ENCODE data around the gene ATP8A2. TPM values are rescaled to one million over a fixed set of nuclear protein-coding genes. Genes with fewer than 3 reads are reported as not detected.

The ATP8A2 gene
- total RNA-seq, 1 experiment from 2014 or later = 5.2 TPM

- no peak for TF ChIP-seq EMX1 (CRISPR knock-in tag; IDR thresholded peaks at IDR 0.05)
- TF ChIP-seq NR1H2 (CRISPR knock-in tag; IDR thresholded peaks at IDR 0.05) = no peak
- no peak for TF ChIP-seq ZNF512 (CRISPR knock-in tag; IDR thresholded peaks at IDR 0.05; ENCODE audit: borderline replicate concordance)
- no peak for TF ChIP-seq FOXP4 (CRISPR knock-in tag; IDR thresholded peaks at IDR 0.05)
- TF ChIP-seq ATF6 (CRISPR knock-in tag; IDR thresholded peaks at IDR 0.05) = no peak
- TF ChIP-seq GTF2I (CRISPR knock-in tag; conservative IDR thresholded peaks at IDR 0.05) = no peak
- TF ChIP-seq JUN (CRISPR knock-in tag; IDR thresholded peaks at IDR 0.05) = no peak
- TF ChIP-seq MYBL2 (CRISPR knock-in tag; IDR thresholded peaks at IDR 0.05) = no peak
- TF ChIP-seq IRF1 (CRISPR knock-in tag; IDR thresholded peaks at IDR 0.05) = no peak
These were observed 317.8 kb downstream of the ATP8A2 start (continued) for GRCh38 chr13:25689539-25689938.

- Mint-ChIP-seq H3K9me3 (peaks cover 6% of the 10 kb centered on the region), H3K4me1 (peaks cover 10% of the 10 kb centered on the region), H3K4me3 (no peak overlapping the region), H3K27me3 (ENCODE audit: low read depth) (no peaks in the 10 kb centered on the region), H3K27ac (no peak overlapping the region), H3K36me3 (no peaks in the 10 kb centered on the region; the same call in 1 of the 2 replicates)
- ChIA-PET CTCF (no interaction called here), POLR2A (no interaction called here)
- no peak for DNase-seq (ENCODE audit: low spot score)
- ATAC-seq = no peak
- TF ChIP-seq SMAD4 (CRISPR knock-in tag; IDR thresholded peaks at IDR 0.05) = no peak
- TF ChIP-seq ZSCAN18 (CRISPR knock-in tag; IDR thresholded peaks at IDR 0.05) = no peak
- no peak for TF ChIP-seq TCF7 (CRISPR knock-in tag; IDR thresholded peaks at IDR 0.05; ENCODE audit: low read depth)
- no peak for TF ChIP-seq IRF2 (CRISPR knock-in tag; IDR thresholded peaks at IDR 0.05; ENCODE audit: borderline replicate concordance, low read depth)
- no peak for TF ChIP-seq ZNF423 (CRISPR knock-in tag; IDR thresholded peaks at IDR 0.05)
These were observed 318.8 kb downstream of the ATP8A2 start for GRCh38 chr13:25690582-25690981.

GRCh38 chr13:25691654-25692053 is 319.9 kb downstream of the ATP8A2 start:
- POLR2A ChIA-PET = no interaction called here
- no peak for DNase-seq (ENCODE audit: low spot score)
- TF ChIP-seq ATF6 (CRISPR knock-in tag; IDR thresholded peaks at IDR 0.05) (no peak), JUN (CRISPR knock-in tag; IDR thresholded peaks at IDR 0.05) (no peak), MAX (CRISPR knock-in tag; IDR thresholded peaks at IDR 0.05) (no peak), SP1 (CRISPR knock-in tag; conservative IDR thresholded peaks at IDR 0.05) (no peak), TP53 (CRISPR knock-in tag; IDR thresholded peaks at IDR 0.05) (no peak), E2F5 (CRISPR knock-in tag; IDR thresholded peaks at IDR 0.05) (no peak)

More at GRCh38 chr13:25691654-25692053, 319.9 kb downstream of the ATP8A2 start:
- CTCF ChIA-PET = no interaction called here
- H3K27me3 Mint-ChIP-seq (ENCODE audit: low read depth) = no peaks in the 10 kb centered on the region
- peaks cover 10% of the 10 kb centered on the region for H3K4me1 Mint-ChIP-seq
- H3K4me3 Mint-ChIP-seq = no peak overlapping the region
- ATAC-seq = no peak
- H3K36me3 Mint-ChIP-seq = no peaks in the 10 kb centered on the region; the same call in 1 of the 2 replicates
- peaks cover 12% of the 10 kb centered on the region for H3K9me3 Mint-ChIP-seq
- H3K27ac Mint-ChIP-seq = no peak overlapping the region

Data from WTC11 (cell line).